Neuronal stem cell (in vitro differentiated cells): ENCODE results near the gene TTC29.
"Not testable (repeated sequence)": the region's sequence is repeated elsewhere in the genome, so short reads cannot be mapped to it uniquely, and the experiment has no call there.

ENCODE experiments used
- DNase-seq: peaks from one replicate; pipeline ENCODE4 v3.0.0-alpha.2; 2013; ENCODE audit warnings: low spot score
- H2AFZ ChIP-seq: one replicate; pipeline ENCODE4 v1.6.1; 2013; ENCODE audit warnings: mild to moderate bottlenecking, low read length, inconsistent platforms
- H2AK5ac ChIP-seq: 2 replicates; pipeline ENCODE4 v1.6.1; 2013; ENCODE audit warnings: low read depth, mild to moderate bottlenecking, inconsistent platforms, low read length, moderate library complexity, mixed read lengths
- H2BK120ac ChIP-seq: 2 replicates; pipeline ENCODE4 v1.6.1; 2013; ENCODE audit warnings: low read depth, mild to moderate bottlenecking, inconsistent platforms, low read length, moderate library complexity, mixed read lengths
- H2BK12ac ChIP-seq: one replicate; pipeline ENCODE4 v1.6.1; 2013; ENCODE audit warnings: low read length, inconsistent platforms
- H2BK15ac ChIP-seq: 2 replicates; pipeline ENCODE4 v1.6.1; 2013; ENCODE audit warnings: mild to moderate bottlenecking, low read length, inconsistent platforms, mixed read lengths
- H2BK5ac ChIP-seq: one replicate; pipeline ENCODE4 v1.6.1; 2013; ENCODE audit warnings: inconsistent platforms, mild to moderate bottlenecking, low read length, moderate library complexity
- H3K14ac ChIP-seq: one replicate; pipeline ENCODE4 v1.6.1; 2013; ENCODE audit warnings: low read length, inconsistent platforms
- H3K18ac ChIP-seq: 2 replicates; pipeline ENCODE4 v1.6.1; 2013; ENCODE audit warnings: low read length, inconsistent platforms
- H3K23ac ChIP-seq: 2 replicates; pipeline ENCODE4 v1.6.1; 2013; ENCODE audit warnings: low read depth, mild to moderate bottlenecking, mixed read lengths, low read length, inconsistent platforms; ENCODE audit not compliant: poor library complexity
- H3K27ac ChIP-seq: replicated peaks from 3 replicates; pipeline ENCODE4 v1.5.1; 2013; ENCODE audit warnings: low read length, inconsistent platforms
- H3K27me3 ChIP-seq, 3 experiments: 2 replicates each; pipeline ENCODE4 v1.6.1; 2013; ENCODE audit warnings: low read length in 3 of 3, mild to moderate bottlenecking in 2 of 3, inconsistent platforms in 1 of 3, low read depth in 1 of 3, mixed read lengths in 1 of 3, moderate library complexity in 1 of 3; ENCODE audit not compliant: control insufficient read depth in 3 of 3, insufficient read depth in 3 of 3
- H3K36me3 ChIP-seq, 2 donors: replicated peaks in 1 of 2; 2 replicates each; pipeline ENCODE4 v1.6.1; 2013; ENCODE audit warnings: low read length in 2 of 2; ENCODE audit not compliant: control insufficient read depth in 2 of 2, insufficient read depth in 2 of 2
- H3K4ac ChIP-seq: 2 replicates; pipeline ENCODE4 v1.6.1; 2013; ENCODE audit warnings: inconsistent platforms, mild to moderate bottlenecking, low read length, moderate library complexity
- H3K4me1 ChIP-seq, 2 donors: 1 replicate in 1 of 2; 2 replicates in 1 of 2; pipeline ENCODE4 v1.6.1; 2013; ENCODE audit warnings: low read length in 2 of 2, low read depth in 1 of 2; ENCODE audit not compliant: control insufficient read depth in 2 of 2, insufficient read depth in 1 of 2
- H3K4me2 ChIP-seq: one replicate; pipeline ENCODE4 v1.6.1; 2013; ENCODE audit warnings: mild to moderate bottlenecking, low read length, inconsistent platforms; ENCODE audit not compliant: insufficient read depth, poor library complexity, severe bottlenecking
- H3K4me3 ChIP-seq, 2 donors: 2 replicates each; pipeline ENCODE4 v1.5.1; 2013; ENCODE audit warnings: low read length in 2 of 2, mild to moderate bottlenecking in 2 of 2, inconsistent platforms in 1 of 2, moderate library complexity in 1 of 2
- H3K79me1 ChIP-seq: one replicate; pipeline ENCODE4 v1.6.1; 2013; ENCODE audit warnings: low read depth, mild to moderate bottlenecking, inconsistent platforms, low read length, moderate library complexity
- H3K9ac ChIP-seq: one replicate; pipeline ENCODE4 v1.6.1; 2013; ENCODE audit warnings: mild to moderate bottlenecking, low read depth, low read length, inconsistent platforms; ENCODE audit not compliant: poor library complexity
- H3K9me3 ChIP-seq, 2 donors: replicated peaks in 1 of 2; 2 replicates each; pipeline versions ENCODE3 to v1.6.1; 2013; ENCODE audit warnings: low read length in 2 of 2, mild to moderate bottlenecking in 2 of 2, inconsistent platforms in 1 of 2, low read depth in 1 of 2, mixed read lengths in 1 of 2, moderate library complexity in 1 of 2; ENCODE audit not compliant: control insufficient read depth in 2 of 2, insufficient read depth in 1 of 2
- H4K8ac ChIP-seq: one replicate; pipeline ENCODE4 v1.6.1; 2013; ENCODE audit warnings: low read depth, mild to moderate bottlenecking, inconsistent platforms, low read length, moderate library complexity
- H4K91ac ChIP-seq: one replicate; pipeline ENCODE4 v1.6.1; 2013; ENCODE audit warnings: low read length, low read depth, mild to moderate bottlenecking, inconsistent platforms; ENCODE audit not compliant: poor library complexity
- WGBS, 2 donors: extraction: QIAGEN DNeasy Blood & Tissue Kit; methylation state at CpG; one replicate each; pipeline ENCODE4 v1.1.7; 2013; ENCODE audit warnings: missing lambda C conversion rate in 2 of 2, mixed read lengths in 1 of 2; ENCODE audit not compliant: insufficient read length in 2 of 2, insufficient replicate concordance in 1 of 2; ENCODE audit errors: extremely low coverage in 2 of 2; 5-methylcytosine and 5-hydroxymethylcytosine counted together

The TTC29 gene

DNA sequence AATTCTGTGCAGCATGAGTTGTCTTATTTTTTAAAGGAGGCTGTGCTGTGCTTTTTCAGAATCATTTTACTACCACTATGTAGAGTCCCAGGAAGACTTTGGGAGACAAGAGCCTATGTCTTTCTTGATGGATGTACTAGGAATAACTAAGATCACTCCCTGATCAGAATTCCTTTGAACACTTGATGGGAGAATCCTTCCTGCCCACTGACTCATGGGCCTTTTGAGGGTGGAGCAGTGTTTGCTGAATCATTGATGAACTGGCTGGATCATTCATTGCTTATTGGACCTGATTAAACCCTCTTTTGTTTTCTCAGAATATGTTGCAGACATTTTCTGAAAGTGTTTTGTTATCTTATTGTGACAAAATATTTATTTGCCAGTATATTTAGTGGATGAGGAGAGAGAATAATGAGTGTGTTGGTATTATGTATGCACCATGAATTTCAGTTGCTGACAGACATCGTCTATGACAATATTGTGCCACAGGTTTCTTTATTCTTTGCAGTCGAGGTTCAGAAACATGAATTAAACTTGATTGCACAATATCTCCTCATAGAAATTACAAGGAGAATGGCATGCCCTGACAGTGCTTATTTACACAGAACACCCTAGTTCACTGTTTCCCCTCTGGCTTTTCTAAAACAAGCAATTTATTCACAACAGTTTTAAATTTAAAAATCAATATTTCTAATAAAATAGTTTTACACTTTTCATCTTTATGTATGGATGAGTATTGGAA lies 270.7 kb downstream of the TTC29 start:
- Histone ChIP-seq H2BK5ac (no peak overlapping the region), H3K4me2 (no peak overlapping the region), H3K27ac (no peak overlapping the region), H3K4me1 (no peaks in the 10 kb centered on the region), H3K36me3 (no peaks in the 10 kb centered on the region), H2AFZ (no peak overlapping the region), H2BK120ac (no peak overlapping the region), H4K91ac (no peak overlapping the region), H3K9ac (no peak overlapping the region), H4K8ac (no peak overlapping the region), H3K79me1 (no peaks in the 10 kb centered on the region), H3K4me3 (no peak overlapping the region), H3K23ac (no peak overlapping the region), H2BK15ac (no peak overlapping the region), H3K9me3 (no peaks in the 10 kb centered on the region), H3K27me3 (no peaks in the 10 kb centered on the region), H2BK12ac (no peak overlapping the region), H3K14ac (no peak overlapping the region), H3K4ac (no peak overlapping the region), H3K18ac (no peak overlapping the region), H2AK5ac (no peak overlapping the region)
- no CpG with 5 or more reads among the region's 2 CpGs for WGBS, 2 donors
- DNase-seq: no peak

GRCh38 chr4:146663968-146664311 lies 281.7 kb downstream of the TTC29 start:
- H3K23ac ChIP-seq, H3K36me3 ChIP-seq, H3K9me3 ChIP-seq, H3K4me2 ChIP-seq, H2BK120ac ChIP-seq, DNase-seq, H3K9ac ChIP-seq, H2AFZ ChIP-seq, H3K4me3 ChIP-seq, H3K14ac ChIP-seq, H2AK5ac ChIP-seq, H4K8ac ChIP-seq, H3K4me1 ChIP-seq, H3K4ac ChIP-seq, H4K91ac ChIP-seq, H2BK12ac ChIP-seq, H3K27ac ChIP-seq, H2BK5ac ChIP-seq, H2BK15ac ChIP-seq, H3K18ac ChIP-seq, H3K27me3 ChIP-seq, H3K79me1 ChIP-seq: not testable (repeated sequence)
- no CpG with 5 or more reads among the region's 6 CpGs for WGBS, 2 donors

- no peak for DNase-seq
- no peak overlapping the region for H3K18ac ChIP-seq
- H2AK5ac ChIP-seq: no peak overlapping the region
- no peak overlapping the region for H3K4ac ChIP-seq
- no peak overlapping the region for H2BK120ac ChIP-seq
- H2AFZ ChIP-seq: no peak overlapping the region
- peaks cover 0 to 21% (median 2%) of the 10 kb centered on the region in 3 experiments for H3K27me3 ChIP-seq
- no peak overlapping the region for H3K4me3 ChIP-seq
- H3K9me3 ChIP-seq: no peaks in the 10 kb centered on the region
- H4K8ac ChIP-seq: no peak overlapping the region
- H3K14ac ChIP-seq: no peak overlapping the region
- H2BK12ac ChIP-seq: no peak overlapping the region
- no peak overlapping the region for H2BK15ac ChIP-seq
- H3K36me3 ChIP-seq: no peaks in the 10 kb centered on the region
- no peak overlapping the region for H3K23ac ChIP-seq
- no peak overlapping the region for H4K91ac ChIP-seq
- H2BK5ac ChIP-seq: no peak overlapping the region
- no peak overlapping the region for H3K9ac ChIP-seq
- no peak overlapping the region for H3K4me2 ChIP-seq
- H3K4me1 ChIP-seq: no peaks in the 10 kb centered on the region
- H3K27ac ChIP-seq: no peak overlapping the region
- WGBS, 2 donors: no CpG with 5 or more reads among the region's 4 CpGs
- H3K79me1 ChIP-seq: no peaks in the 10 kb centered on the region
These were observed 284.3 kb downstream of the TTC29 start for GRCh38 chr4:146661367-146661766.
